Loucy (cell line): ENCODE measurements around the gene ARSG.

ENCODE experiments used
- H2AFZ ChIP-seq: fragments of 200-600 bp; sonication (generic); 2 replicates; pipeline ENCODE4 v1.6.0; 2016; ENCODE audit warnings: antibody characterized with exemption, mild to moderate bottlenecking, low read length, moderate library complexity
- H3F3A ChIP-seq: fragments of 200-600 bp; 2 replicates; pipeline ENCODE4 v1.6.0; 2016; ENCODE audit warnings: antibody characterized with exemption, low read depth, mild to moderate bottlenecking
- H3K27me3 ChIP-seq: fragments of 200-600 bp; sonication (generic); 2 replicates; pipeline ENCODE4 v1.6.1; 2014; ENCODE audit warnings: low read length, mild to moderate bottlenecking; ENCODE audit not compliant: insufficient read depth, poor library complexity, severe bottlenecking
- H3K36me3 ChIP-seq: fragments of 200-600 bp; sonication (generic); 2 replicates; pipeline ENCODE4 v1.6.1; 2016; ENCODE audit warnings: low read length; ENCODE audit not compliant: insufficient read depth
- H3K4me1 ChIP-seq: fragments of 200-600 bp; sonication (generic); 2 replicates; pipeline ENCODE4 v1.5.1; 2014; ENCODE audit warnings: low read length, mild to moderate bottlenecking; ENCODE audit not compliant: insufficient read depth, poor library complexity, severe bottlenecking
- H3K4me2 ChIP-seq: fragments of 200-600 bp; sonication (generic); 2 replicates; pipeline ENCODE4 v1.6.0; 2014; ENCODE audit warnings: antibody characterized with exemption, low read length, low read depth, mild to moderate bottlenecking; ENCODE audit not compliant: poor library complexity, severe bottlenecking
- H3K4me3 ChIP-seq: fragments of 200-600 bp; sonication (generic); 2 replicates; pipeline ENCODE4 v1.5.1; 2014; ENCODE audit warnings: low read length, mild to moderate bottlenecking, mixed read lengths; ENCODE audit not compliant: poor library complexity, severe bottlenecking
- H3K79me2 ChIP-seq: fragments of 200-600 bp; sonication (generic); 2 replicates; pipeline ENCODE4 v1.6.1; 2014; ENCODE audit warnings: low read length; ENCODE audit not compliant: insufficient read depth
- H3K9ac ChIP-seq: fragments of 200-600 bp; sonication (generic); 2 replicates; pipeline ENCODE4 v1.6.0; 2014; ENCODE audit warnings: mild to moderate bottlenecking, low read depth, low read length, moderate library complexity; ENCODE audit not compliant: poor library complexity, severe bottlenecking
- H3K9me2 ChIP-seq: fragments of 200-600 bp; sonication (generic); replicated peaks from 2 replicates; pipeline ENCODE4 v1.6.1; 2016; ENCODE audit warnings: low read depth, low read length, mixed read lengths
- H3K9me3 ChIP-seq: fragments of 200-600 bp; sonication (generic); 2 replicates; pipeline ENCODE4 v1.6.1; 2014; ENCODE audit warnings: mild to moderate bottlenecking, antibody characterized with exemption, low read length, low read depth; ENCODE audit not compliant: insufficient read depth
- H4K20me1 ChIP-seq: fragments of 200-600 bp; sonication (generic); 2 replicates; pipeline ENCODE4 v1.6.0; 2014; ENCODE audit warnings: antibody characterized with exemption, low read length, mild to moderate bottlenecking; ENCODE audit not compliant: insufficient read depth, poor library complexity, severe bottlenecking
- EZH2phosphoT487 ChIP-seq: fragments of 200-600 bp; IDR thresholded peaks from 2 replicates; pipeline ENCODE4 v1.6.1; 2018; ENCODE audit warnings: antibody characterized with exemption, mild to moderate bottlenecking, moderate library complexity, borderline replicate concordance
- TF ChIP-seq, protein P1 (sequence below): fragments of 200-600 bp; sonication (generic); conservative IDR thresholded peaks from 2 replicates; pipeline ENCODE4 v1.5.1; 2014; ENCODE audit warnings: mild to moderate bottlenecking, antibody characterized with exemption, low read length

Gene ARSG

DNA sequence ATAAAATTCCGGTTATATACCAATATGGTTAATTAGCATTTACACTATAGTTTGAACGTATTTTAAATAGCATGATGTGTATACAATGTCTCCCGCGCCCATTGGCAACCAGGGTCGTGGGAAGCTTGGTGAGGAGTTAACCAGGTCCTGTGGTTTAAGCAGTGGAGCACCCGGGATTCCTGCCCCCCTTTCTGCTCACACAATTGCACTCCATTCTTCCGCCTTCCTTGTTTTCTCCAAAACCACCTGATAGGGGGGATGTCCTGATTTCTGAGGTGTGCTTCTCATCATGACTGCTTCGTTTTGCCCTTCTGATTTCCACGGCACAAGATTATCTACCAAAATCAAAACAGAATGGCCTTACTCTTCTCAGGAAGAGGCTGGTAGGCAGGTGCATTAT lies 130.2 kb downstream of the ARSG start:
- no peaks in the 10 kb centered on the region for H3K79me2 ChIP-seq
- no peak overlapping the region for H2AFZ ChIP-seq
- H3K27me3 ChIP-seq = no peaks in the 10 kb centered on the region
- no peak overlapping the region for H3K9ac ChIP-seq
- H3F3A ChIP-seq = no peaks in the 10 kb centered on the region
- TF ChIP-seq EZH2phosphoT487 = no peak
- TF ChIP-seq, protein P1, sequence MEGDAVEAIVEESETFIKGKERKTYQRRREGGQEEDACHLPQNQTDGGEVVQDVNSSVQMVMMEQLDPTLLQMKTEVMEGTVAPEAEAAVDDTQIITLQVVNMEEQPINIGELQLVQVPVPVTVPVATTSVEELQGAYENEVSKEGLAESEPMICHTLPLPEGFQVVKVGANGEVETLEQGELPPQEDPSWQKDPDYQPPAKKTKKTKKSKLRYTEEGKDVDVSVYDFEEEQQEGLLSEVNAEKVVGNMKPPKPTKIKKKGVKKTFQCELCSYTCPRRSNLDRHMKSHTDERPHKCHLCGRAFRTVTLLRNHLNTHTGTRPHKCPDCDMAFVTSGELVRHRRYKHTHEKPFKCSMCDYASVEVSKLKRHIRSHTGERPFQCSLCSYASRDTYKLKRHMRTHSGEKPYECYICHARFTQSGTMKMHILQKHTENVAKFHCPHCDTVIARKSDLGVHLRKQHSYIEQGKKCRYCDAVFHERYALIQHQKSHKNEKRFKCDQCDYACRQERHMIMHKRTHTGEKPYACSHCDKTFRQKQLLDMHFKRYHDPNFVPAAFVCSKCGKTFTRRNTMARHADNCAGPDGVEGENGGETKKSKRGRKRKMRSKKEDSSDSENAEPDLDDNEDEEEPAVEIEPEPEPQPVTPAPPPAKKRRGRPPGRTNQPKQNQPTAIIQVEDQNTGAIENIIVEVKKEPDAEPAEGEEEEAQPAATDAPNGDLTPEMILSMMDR = no peak
- H3K4me2 ChIP-seq = no peak overlapping the region
- H3K4me1 ChIP-seq = no peaks in the 10 kb centered on the region
- H3K4me3 ChIP-seq = no peak overlapping the region
- H3K9me2 ChIP-seq = no peaks in the 10 kb centered on the region
- no peaks in the 10 kb centered on the region for H3K36me3 ChIP-seq
- no peaks in the 10 kb centered on the region for H3K9me3 ChIP-seq
- no peaks in the 10 kb centered on the region for H4K20me1 ChIP-seq

GRCh38 chr17:68422821-68423220 lies 131.5 kb downstream of the ARSG start:
- H3K4me3 ChIP-seq = no peak overlapping the region
- H3K79me2 ChIP-seq = no peaks in the 10 kb centered on the region
- no peak overlapping the region for H3K4me2 ChIP-seq
- H3K36me3 ChIP-seq = no peaks in the 10 kb centered on the region
- H3K27me3 ChIP-seq = no peaks in the 10 kb centered on the region
- no peaks in the 10 kb centered on the region for H3F3A ChIP-seq
- no peaks in the 10 kb centered on the region for H3K9me3 ChIP-seq
- H4K20me1 ChIP-seq = no peaks in the 10 kb centered on the region
- TF ChIP-seq, protein P1 = no peak
- TF ChIP-seq EZH2phosphoT487 = no peak
- H3K9ac ChIP-seq = no peak overlapping the region
- no peaks in the 10 kb centered on the region for H3K9me2 ChIP-seq
- H3K4me1 ChIP-seq = no peaks in the 10 kb centered on the region
- H2AFZ ChIP-seq = no peak overlapping the region

- H3K36me3 ChIP-seq = peaks cover 2% of the 10 kb centered on the region; the same call in 1 of the 2 replicates
- no peak overlapping the region for H3K9ac ChIP-seq
- no peak overlapping the region for H3K4me2 ChIP-seq
- H3K4me3 ChIP-seq = no peak overlapping the region
- no peak overlapping the region for H2AFZ ChIP-seq
- H3K4me1 ChIP-seq = no peaks in the 10 kb centered on the region
- H3K9me3 ChIP-seq = no peaks in the 10 kb centered on the region
- H4K20me1 ChIP-seq = no peaks in the 10 kb centered on the region
- no peaks in the 10 kb centered on the region for H3K27me3 ChIP-seq
- no peaks in the 10 kb centered on the region for H3F3A ChIP-seq
- TF ChIP-seq, protein P1 = no peak
- no peak for TF ChIP-seq EZH2phosphoT487
- no peaks in the 10 kb centered on the region for H3K9me2 ChIP-seq
- no peaks in the 10 kb centered on the region for H3K79me2 ChIP-seq
Observed at GRCh38 chr17:68423251-68423650, 132.0 kb downstream of the ARSG start.
